Lower lobe of right lung (tissue), 2 donors: ENCODE measurements around the gene ANKRD6. TPM values are rescaled to one million over a fixed set of nuclear protein-coding genes. Genes with fewer than 3 reads are reported as not detected.
A peak's percentile ranks its signal among the peaks of the same experiment; 100 is the strongest.

Experiments
- ATAC-seq, 2 donors: fragments of 200-7000 bp; cut with Tn5 transposase; one replicate each; pipeline ENCODE4 v1.9.1; 2020 to 2022; ENCODE audit warnings: mild to moderate bottlenecking in 2 of 2, moderate library complexity in 2 of 2
- DNase-seq: peaks from one replicate; pipeline ENCODE4 v3.0.0-alpha.2; 2020
- H3K27ac ChIP-seq: fragments of 200-600 bp; one replicate; pipeline ENCODE4 v1.8.0; 2022
- H3K27me3 ChIP-seq: fragments of 200-600 bp; one replicate; pipeline ENCODE4 v1.8.0; 2022; ENCODE audit warnings: low read depth
- H3K36me3 ChIP-seq: fragments of 200-600 bp; one replicate; pipeline ENCODE4 v1.8.0; 2022; ENCODE audit warnings: mild to moderate bottlenecking
- H3K4me1 ChIP-seq: fragments of 200-600 bp; one replicate; pipeline ENCODE4 v1.8.0; 2022
- H3K4me3 ChIP-seq: fragments of 200-600 bp; one replicate; pipeline ENCODE4 v1.8.0; 2022; ENCODE audit warnings: mild to moderate bottlenecking
- H3K9me3 ChIP-seq: fragments of 200-600 bp; one replicate; pipeline ENCODE4 v1.8.0; 2022
- intact Hi-C: fragments of 100-400 bp; cut with DNase I; formaldehyde crosslinking; loops from one replicate; pipeline ENCODE4 v1.11.0; 2022
- total RNA-seq: library from RNA; stranded (reverse); fragmentation: NEBNext Ultra II Directional; extraction: Animal tissue kit (Norgen Biotek cat#: 25700); gene quantifications from one replicate; pipeline ENCODE4 v1.2.1, GENCODE V29; 2021
- TF ChIP-seq, protein P1 (sequence below): fragments of 200-600 bp; IDR thresholded peaks from one replicate; pipeline ENCODE4 v1.8.0; 2022; ENCODE audit warnings: antibody characterized with exemption, mild to moderate bottlenecking
- donor health status: DM: no; HTN: yes; CAD: no; lungs with severe emphysema.

The ANKRD6 gene
- total RNA-seq, 1 donor from 2014 or later: 17.7 TPM

DNA sequence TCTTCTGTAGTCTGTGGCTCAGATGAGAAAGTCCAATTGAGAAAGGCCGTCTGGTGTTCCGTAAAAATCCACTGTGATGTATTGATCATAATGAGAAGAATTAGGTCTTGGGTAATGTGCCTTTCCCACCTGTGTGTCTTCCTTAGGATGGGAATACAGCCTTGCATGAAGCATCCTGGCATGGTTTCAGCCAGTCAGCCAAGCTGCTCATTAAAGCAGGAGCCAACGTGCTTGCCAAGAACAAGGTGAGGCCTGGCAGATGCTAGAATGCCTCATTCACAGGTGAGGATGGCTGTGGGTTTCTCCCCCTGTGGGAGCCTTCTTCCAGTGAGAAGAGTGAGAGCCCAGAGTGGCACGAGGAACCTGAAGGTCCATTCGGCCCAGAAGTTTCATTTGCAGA, 172.9 kb downstream of the ANKRD6 start:
- ATAC-seq (no peak), DNase-seq (no peak)
- Histone ChIP-seq H3K27me3 (no peaks in the 10 kb centered on the region), H3K4me3 (no peak overlapping the region), H3K9me3 (no peaks in the 10 kb centered on the region), H3K36me3 (no peaks in the 10 kb centered on the region), H3K4me1 (no peaks in the 10 kb centered on the region), H3K27ac (no peak overlapping the region)
- intact Hi-C loops: loop anchor here (10.0 kb wide), 1 partner anchor 171 kb away; the partner anchor contains the start of gene ANKRD6
- TF ChIP-seq, protein P1, sequence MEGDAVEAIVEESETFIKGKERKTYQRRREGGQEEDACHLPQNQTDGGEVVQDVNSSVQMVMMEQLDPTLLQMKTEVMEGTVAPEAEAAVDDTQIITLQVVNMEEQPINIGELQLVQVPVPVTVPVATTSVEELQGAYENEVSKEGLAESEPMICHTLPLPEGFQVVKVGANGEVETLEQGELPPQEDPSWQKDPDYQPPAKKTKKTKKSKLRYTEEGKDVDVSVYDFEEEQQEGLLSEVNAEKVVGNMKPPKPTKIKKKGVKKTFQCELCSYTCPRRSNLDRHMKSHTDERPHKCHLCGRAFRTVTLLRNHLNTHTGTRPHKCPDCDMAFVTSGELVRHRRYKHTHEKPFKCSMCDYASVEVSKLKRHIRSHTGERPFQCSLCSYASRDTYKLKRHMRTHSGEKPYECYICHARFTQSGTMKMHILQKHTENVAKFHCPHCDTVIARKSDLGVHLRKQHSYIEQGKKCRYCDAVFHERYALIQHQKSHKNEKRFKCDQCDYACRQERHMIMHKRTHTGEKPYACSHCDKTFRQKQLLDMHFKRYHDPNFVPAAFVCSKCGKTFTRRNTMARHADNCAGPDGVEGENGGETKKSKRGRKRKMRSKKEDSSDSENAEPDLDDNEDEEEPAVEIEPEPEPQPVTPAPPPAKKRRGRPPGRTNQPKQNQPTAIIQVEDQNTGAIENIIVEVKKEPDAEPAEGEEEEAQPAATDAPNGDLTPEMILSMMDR: no peak

- Histone ChIP-seq H3K27ac (no peak overlapping the region), H3K4me3 (no peak overlapping the region), H3K9me3 (no peaks in the 10 kb centered on the region), H3K27me3 (no peaks in the 10 kb centered on the region), H3K36me3 (no peaks in the 10 kb centered on the region), H3K4me1 (no peaks in the 10 kb centered on the region)
- TF ChIP-seq, protein P1: peak; percentile 89
- ATAC-seq (peak; percentile 82 to 83), DNase-seq (peak; percentile 80)
- intact Hi-C loops: no loop called here
These were observed 177.2 kb downstream of the ANKRD6 start for GRCh38 chr6:89610149-89610642.

DNA sequence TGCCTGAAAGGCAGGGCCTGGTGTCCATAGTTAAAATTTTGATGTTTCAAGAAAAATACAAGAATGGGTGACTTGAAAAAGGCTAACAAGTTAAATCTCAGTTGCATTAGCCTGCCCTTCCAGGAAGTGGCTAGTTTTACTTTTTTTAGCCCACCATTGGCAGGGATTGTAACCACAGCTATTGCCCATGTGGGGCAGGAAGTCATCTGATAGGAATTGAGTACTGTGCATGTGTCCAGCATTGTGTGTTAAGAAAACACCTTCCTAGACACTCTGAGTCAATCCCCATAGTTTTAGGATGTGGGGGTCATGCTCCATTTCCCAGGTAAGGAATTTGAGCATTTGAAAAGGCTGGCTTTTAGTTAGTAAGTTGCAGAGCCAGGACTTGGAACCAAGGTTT, 178.7 kb downstream of the ANKRD6 start:
- Histone ChIP-seq H3K27me3 (no peaks in the 10 kb centered on the region), H3K4me3 (no peak overlapping the region), H3K4me1 (no peaks in the 10 kb centered on the region), H3K36me3 (no peaks in the 10 kb centered on the region), H3K27ac (no peak overlapping the region), H3K9me3 (no peaks in the 10 kb centered on the region)
- intact Hi-C loops: no loop called here
- ATAC-seq: no peak
- TF ChIP-seq, protein P1: no peak
- DNase-seq: no peak

DNA sequence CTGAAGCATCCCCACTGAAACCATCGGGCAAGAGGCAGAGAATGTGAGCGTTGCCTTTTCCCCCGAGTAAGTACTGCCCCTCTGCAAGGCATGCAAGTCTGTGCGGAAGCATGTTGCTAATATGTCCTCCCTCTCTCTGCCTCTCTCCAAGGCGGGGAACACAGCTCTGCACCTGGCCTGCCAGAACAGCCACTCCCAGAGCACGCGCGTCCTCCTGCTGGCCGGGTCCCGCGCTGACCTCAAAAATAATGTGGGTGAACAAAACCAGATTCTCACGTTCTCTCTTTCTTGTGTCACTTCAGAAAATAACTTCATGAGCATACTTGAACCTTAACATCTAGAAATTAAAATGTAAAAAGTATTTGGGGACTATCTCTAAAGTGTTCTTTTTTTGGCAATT, 179.2 kb downstream of the ANKRD6 start:
- Histone ChIP-seq H3K36me3 (no peaks in the 10 kb centered on the region), H3K27me3 (no peaks in the 10 kb centered on the region), H3K4me1 (no peaks in the 10 kb centered on the region), H3K4me3 (no peak overlapping the region), H3K27ac (no peak overlapping the region), H3K9me3 (no peaks in the 10 kb centered on the region)
- ATAC-seq (no peak), DNase-seq (no peak)
- TF ChIP-seq, protein P1: no peak
- intact Hi-C loops: no loop called here

DNA sequence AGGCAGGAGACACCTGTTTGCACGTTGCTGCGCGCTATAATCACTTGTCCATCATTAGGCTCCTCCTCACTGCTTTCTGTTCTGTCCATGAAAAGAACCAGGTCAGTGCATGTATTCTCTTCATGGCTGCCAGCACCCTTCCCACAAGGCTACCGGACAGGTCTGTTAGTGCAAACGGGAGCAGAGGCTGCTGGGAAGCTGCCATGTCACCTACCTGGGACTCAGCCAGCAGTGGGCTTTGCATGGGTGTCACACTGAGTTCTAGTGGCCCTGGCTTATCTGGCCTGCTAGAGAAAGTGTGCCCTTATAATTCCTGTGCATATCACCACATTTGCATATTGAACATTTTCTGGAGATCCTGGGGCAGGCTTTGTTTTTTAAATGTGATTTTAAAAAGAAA, 180.8 kb downstream of the ANKRD6 start:
- no peak for DNase-seq
- intact Hi-C loops: no loop called here
- no peaks in the 10 kb centered on the region for H3K27me3 ChIP-seq

More for the DNA sequence above, 180.8 kb downstream of the ANKRD6 start:
- H3K4me1 ChIP-seq: no peaks in the 10 kb centered on the region
- no peaks in the 10 kb centered on the region for H3K9me3 ChIP-seq
- H3K27ac ChIP-seq: no peak overlapping the region
- H3K36me3 ChIP-seq: no peaks in the 10 kb centered on the region
- TF ChIP-seq, protein P1: no peak
- no peak for ATAC-seq
- H3K4me3 ChIP-seq: no peak overlapping the region
